T-helper 1 cell treated with Interleukin-12 subunit alpha and Interleukin-12 subunit beta and Interleukin-4 antibody, amounts not matched to agents 30 μg/mL and 1 μg/mL, for 36 hours (primary cell): ENCODE measurements around the gene RPL11.
A peak's percentile ranks its signal among the peaks of the same experiment; 100 is the strongest.
"Not testable (repeated sequence)": the region's sequence is repeated elsewhere in the genome, so short reads cannot be mapped to it uniquely, and the experiment has no call there.

Source experiments
- H3K27ac Mint-ChIP-seq: one replicate; pipeline ENCODE4 v1.8.0; 2021; ENCODE audit warnings: mild to moderate bottlenecking, mixed read lengths
- H3K27me3 Mint-ChIP-seq: one replicate; pipeline ENCODE4 v1.8.0; 2021; ENCODE audit warnings: low read depth, mixed read lengths
- H3K36me3 Mint-ChIP-seq: one replicate; pipeline ENCODE4 v1.8.0; 2021; ENCODE audit warnings: low read depth, mixed read lengths
- H3K4me1 Mint-ChIP-seq: one replicate; pipeline ENCODE4 v1.8.0; 2021; ENCODE audit warnings: low read depth, mixed read lengths
- H3K4me3 Mint-ChIP-seq: one replicate; pipeline ENCODE4 v1.8.0; 2021; ENCODE audit warnings: mild to moderate bottlenecking, moderate library complexity, mixed read lengths
- H3K9me3 Mint-ChIP-seq: one replicate; pipeline ENCODE4 v1.8.0; 2021; ENCODE audit warnings: mixed read lengths

The RPL11 gene

GRCh38 chr1:23691499-23692307 is at the start of gene RPL11:
Gene RPL11 (plus strand): TSS chr1:23691806. CDS start chr1:23691824, 18 bp downstream.
- H3K9me3 Mint-ChIP-seq = no peaks in the 10 kb centered on the region
- H3K36me3 Mint-ChIP-seq = peaks cover 43% of the 10 kb centered on the region
- H3K4me1 Mint-ChIP-seq = peaks cover 44% of the 10 kb centered on the region
- peak within 1 kb of the TSS; percentile 85 for H3K27ac Mint-ChIP-seq
- H3K4me3 Mint-ChIP-seq = peak within 1 kb of the TSS; percentile 95
- H3K27me3 Mint-ChIP-seq = no peaks in the 10 kb centered on the region

GRCh38 chr1:23643736-23644554 is 47.7 kb upstream of the RPL11 start:
- Mint-ChIP-seq H3K36me3 (no peaks in the 10 kb centered on the region), H3K4me1 (no peaks in the 10 kb centered on the region), H3K9me3 (no peaks in the 10 kb centered on the region), H3K27ac (no peak overlapping the region), H3K27me3 (peaks cover 10% of the 10 kb centered on the region), H3K4me3 (no peak overlapping the region)

- H3K4me1 Mint-ChIP-seq = no peaks in the 10 kb centered on the region
- H3K4me3 Mint-ChIP-seq = no peak overlapping the region
- H3K9me3 Mint-ChIP-seq = no peaks in the 10 kb centered on the region
- no peaks in the 10 kb centered on the region for H3K36me3 Mint-ChIP-seq
- H3K27me3 Mint-ChIP-seq = peaks cover 10% of the 10 kb centered on the region
- H3K27ac Mint-ChIP-seq = no peak overlapping the region
These were observed 47.1 kb upstream of the RPL11 start for GRCh38 chr1:23644555-23644866.

- Mint-ChIP-seq H3K27ac (no peak overlapping the region), H3K27me3 (peaks cover 10% of the 10 kb centered on the region), H3K9me3 (no peaks in the 10 kb centered on the region), H3K4me3 (no peak overlapping the region), H3K4me1 (no peaks in the 10 kb centered on the region), H3K36me3 (no peaks in the 10 kb centered on the region)
These were observed 46.3 kb upstream of the RPL11 start for GRCh38 chr1:23645338-23645737.

GRCh38 chr1:23646091-23646490 is 45.5 kb upstream of the RPL11 start:
- H3K27me3 Mint-ChIP-seq = peaks cover 12% of the 10 kb centered on the region
- no peaks in the 10 kb centered on the region for H3K36me3 Mint-ChIP-seq
- H3K9me3 Mint-ChIP-seq = no peaks in the 10 kb centered on the region
- no peak overlapping the region for H3K27ac Mint-ChIP-seq
- no peak overlapping the region for H3K4me3 Mint-ChIP-seq
- no peaks in the 10 kb centered on the region for H3K4me1 Mint-ChIP-seq

- no peaks in the 10 kb centered on the region for H3K9me3 Mint-ChIP-seq
- H3K27me3 Mint-ChIP-seq = peaks cover 14% of the 10 kb centered on the region
- no peak overlapping the region for H3K4me3 Mint-ChIP-seq
- no peak overlapping the region for H3K27ac Mint-ChIP-seq
- H3K4me1 Mint-ChIP-seq = no peaks in the 10 kb centered on the region
- H3K36me3 Mint-ChIP-seq = no peaks in the 10 kb centered on the region
These were observed 45.1 kb upstream of the RPL11 start for GRCh38 chr1:23646541-23646940.

GRCh38 chr1:23648576-23648975 is 43.0 kb upstream of the RPL11 start:
- Mint-ChIP-seq H3K4me3 (no peak overlapping the region), H3K27me3 (peaks cover 13% of the 10 kb centered on the region), H3K36me3 (no peaks in the 10 kb centered on the region), H3K4me1 (no peaks in the 10 kb centered on the region), H3K27ac (no peak overlapping the region), H3K9me3 (no peaks in the 10 kb centered on the region)

- H3K36me3 Mint-ChIP-seq, H3K9me3 Mint-ChIP-seq, H3K27me3 Mint-ChIP-seq, H3K4me3 Mint-ChIP-seq, H3K4me1 Mint-ChIP-seq, H3K27ac Mint-ChIP-seq: not testable (repeated sequence)
These were observed 42.4 kb upstream of the RPL11 start for GRCh38 chr1:23649157-23649556.

GRCh38 chr1:23650344-23650990 is 41.1 kb upstream of the RPL11 start:
- no peak overlapping the region for H3K4me3 Mint-ChIP-seq

GRCh38 chr1:23651069-23651808 is 40.4 kb upstream of the RPL11 start:
- Mint-ChIP-seq H3K9me3 (no peaks in the 10 kb centered on the region), H3K27ac (no peak overlapping the region), H3K4me1 (no peaks in the 10 kb centered on the region), H3K4me3 (no peak overlapping the region), H3K27me3 (peaks cover 5% of the 10 kb centered on the region), H3K36me3 (no peaks in the 10 kb centered on the region)

More at GRCh38 chr1:23650344-23650990, 41.1 kb upstream of the RPL11 start:
- Mint-ChIP-seq H3K36me3 (no peaks in the 10 kb centered on the region), H3K27ac (no peak overlapping the region), H3K9me3 (no peaks in the 10 kb centered on the region), H3K4me1 (no peaks in the 10 kb centered on the region), H3K27me3 (peaks cover 5% of the 10 kb centered on the region)

GRCh38 chr1:23657659-23658275 is 33.8 kb upstream of the RPL11 start:
- H3K27ac Mint-ChIP-seq = no peak overlapping the region
- peaks cover 7% of the 10 kb centered on the region for H3K27me3 Mint-ChIP-seq
- H3K36me3 Mint-ChIP-seq = no peaks in the 10 kb centered on the region
- no peaks in the 10 kb centered on the region for H3K4me1 Mint-ChIP-seq
- H3K9me3 Mint-ChIP-seq = no peaks in the 10 kb centered on the region
- no peak overlapping the region for H3K4me3 Mint-ChIP-seq

- H3K9me3 Mint-ChIP-seq = no peaks in the 10 kb centered on the region
- H3K27ac Mint-ChIP-seq = no peak overlapping the region
- peaks cover 8% of the 10 kb centered on the region for H3K4me1 Mint-ChIP-seq
- H3K36me3 Mint-ChIP-seq = no peaks in the 10 kb centered on the region
- H3K4me3 Mint-ChIP-seq = no peak overlapping the region
- peaks cover 7% of the 10 kb centered on the region for H3K27me3 Mint-ChIP-seq
These were observed 30.9 kb upstream of the RPL11 start for GRCh38 chr1:23660671-23661070.

- no peaks in the 10 kb centered on the region for H3K36me3 Mint-ChIP-seq
- no peak overlapping the region for H3K27ac Mint-ChIP-seq
- no peaks in the 10 kb centered on the region for H3K9me3 Mint-ChIP-seq
- no peak overlapping the region for H3K4me3 Mint-ChIP-seq
- H3K4me1 Mint-ChIP-seq = peaks cover 8% of the 10 kb centered on the region
- peaks cover 7% of the 10 kb centered on the region for H3K27me3 Mint-ChIP-seq
These were observed 29.7 kb upstream of the RPL11 start for GRCh38 chr1:23661887-23662286.
